K562 (cell line): ENCODE measurements around the gene STUM. TPM values are rescaled to one million over a fixed set of nuclear protein-coding genes. Genes with fewer than 3 reads are reported as not detected.

Experiments used
- ATAC-seq: fragments of 200-7000 bp; cut with Tn5 transposase; 3 replicates; pipeline ENCODE4 v1.9.1; 2020; ENCODE audit warnings: moderate library complexity
- BruUV-seq: library from RNA; stranded (reverse); fragments of 400-500 nt; replicated peaks from 2 replicates; lab custom pipeline; 2021; lab: Mats Ljungman, UMichigan
- CTCF ChIA-PET: fragments of 300-600 bp; formaldehyde crosslinking; extraction: SDS; loops from one replicate; lab custom pipeline; 2021; ENCODE audit warnings: low intra/inter-chr PET ratio; lab: Yijun Ruan, JAX
- POLR2A ChIA-PET: fragments of 300-600, 350-650 bp; sonication (Branson Sonifier 250); formaldehyde crosslinking; extraction: SDS; loops from one replicate; lab custom pipeline; 2021; ENCODE audit warnings: antibody characterized with exemption, inconsistent platforms; lab: Yijun Ruan, JAX
- DNase-seq, 4 experiments: peaks; one replicate each; pipeline versions ENCODE4 v3.0.0 to v3.0.0-alpha.2; 2011 to 2018; ENCODE audit warnings: low spot score in 3 of 4, mixed read lengths in 3 of 4; ENCODE audit errors: extremely low read depth in 1 of 4
- FAIRE-seq: peaks from 2 replicates; lab custom pipeline; 2011; peaks lifted over from hg19 to GRCh38; lab: Jason Lieb, UNC
- H2AFZ ChIP-seq: 2 replicates; pipeline ENCODE4 v1.6.0; 2011; ENCODE audit warnings: low read depth, low read length, control low read depth, inconsistent platforms
- H3K27ac ChIP-seq: fragments of 200-600 bp; 3 replicates; pipeline ENCODE4 v1.8.0; 2011; ENCODE audit warnings: low read depth, mild to moderate bottlenecking, control low read depth, inconsistent platforms, low read length, moderate library complexity, mixed read lengths; ENCODE audit errors: extremely low read depth
- H3K27me3 ChIP-seq, 2 experiments: fragments of 300-600 bp in 1 of 2; 2 replicates in 1 of 2; 3 replicates in 1 of 2; pipeline versions ENCODE4 v1.6.0 to v1.8.0; 2011; ENCODE audit warnings: inconsistent platforms in 2 of 2, low read length in 2 of 2, mild to moderate bottlenecking in 1 of 2, mixed read lengths in 1 of 2, moderate library complexity in 1 of 2; ENCODE audit not compliant: control insufficient read depth in 2 of 2, insufficient read depth in 2 of 2
- H3K36me3 ChIP-seq: fragments of 300-600 bp; 3 replicates; pipeline ENCODE4 v1.8.0; 2011; ENCODE audit warnings: mild to moderate bottlenecking, low read length, inconsistent platforms; ENCODE audit not compliant: control insufficient read depth, insufficient read depth
- H3K4me1 ChIP-seq, 2 experiments: fragments of 200-600 bp in 1 of 2; replicated peaks in 1 of 2; 2 replicates in 1 of 2; 3 replicates in 1 of 2; pipeline versions ENCODE4 v1.5.1 to v1.8.0; 2011; ENCODE audit warnings: inconsistent platforms in 2 of 2, low read length in 2 of 2, mild to moderate bottlenecking in 1 of 2, mixed read lengths in 1 of 2, moderate library complexity in 1 of 2; ENCODE audit not compliant: control insufficient read depth in 2 of 2, insufficient read depth in 2 of 2
- H3K4me2 ChIP-seq: 2 replicates; pipeline ENCODE4 v1.6.1; 2011; ENCODE audit warnings: low read length, control low read depth, inconsistent platforms, mixed read lengths; ENCODE audit not compliant: insufficient read depth
- H3K4me3 ChIP-seq: fragments of 200-600 bp; sonication (generic), shearing (Covaris generic); 2 replicates; pipeline ENCODE4 v1.5.1; 2016; ENCODE audit warnings: control low read depth, inconsistent platforms
- H3K79me2 ChIP-seq: fragments of 200-600 bp; 3 replicates; pipeline ENCODE4 v1.8.0; 2011; ENCODE audit warnings: low read length, inconsistent platforms; ENCODE audit not compliant: control insufficient read depth, insufficient read depth
- H3K9ac ChIP-seq, 2 experiments: 2 replicates each; pipeline versions ENCODE4 v1.6.0 to v1.6.1; 2011; ENCODE audit warnings: low read depth in 2 of 2, low read length in 2 of 2, control low read depth in 1 of 2, inconsistent platforms in 1 of 2, mild to moderate bottlenecking in 1 of 2, mixed read lengths in 1 of 2; ENCODE audit not compliant: insufficient read depth in 1 of 2
- H3K9me1 ChIP-seq: one replicate; pipeline ENCODE4 v1.6.0; 2011; ENCODE audit warnings: inconsistent platforms, mild to moderate bottlenecking, low read length, moderate library complexity; ENCODE audit not compliant: control insufficient read depth, insufficient read depth
- H3K9me3 ChIP-seq: replicated peaks from 2 replicates; pipeline ENCODE4 v1.5.1; 2011; ENCODE audit warnings: low read depth, low read length, inconsistent platforms; ENCODE audit not compliant: control insufficient read depth, insufficient read depth
- H4K20me1 ChIP-seq: replicated peaks from 2 replicates; pipeline ENCODE4 v1.6.1; 2011; ENCODE audit warnings: low read length, inconsistent platforms, mixed read lengths; ENCODE audit not compliant: control insufficient read depth, insufficient read depth
- CEBPG ChIP-seq, 3 experiments: fragments of 200-800 bp in 1 of 3; sonication (Bioruptor generic) in 1 of 3; sonication (generic) in 1 of 3; formaldehyde crosslinking in 1 of 3; IDR thresholded peaks in 2 of 3; conservative IDR thresholded peaks in 1 of 3; 2 replicates each; pipeline versions ENCODE4 v1.6.1 to v1.8.0; 2016 to 2022; ENCODE audit warnings: missing compliant biosample characterization in 2 of 3, missing genetic modification characterization in 2 of 3, mild to moderate bottlenecking in 1 of 3, missing genetic modification reagents in 1 of 3
- CREB5 ChIP-seq: fragments of 250-450 bp; sonication (Bioruptor Pico); IDR thresholded peaks from 2 replicates; pipeline ENCODE4 v1.5.0; 2020; ENCODE audit warnings: mild to moderate bottlenecking
- SFPQ ChIP-seq: fragments of 200-400 bp; formaldehyde crosslinking; IDR thresholded peaks from 2 replicates; pipeline ENCODE4 v1.6.1; 2017; ENCODE audit warnings: mild to moderate bottlenecking, low read depth, low read length, moderate library complexity
- SREBF2 ChIP-seq: sonication (generic); formaldehyde crosslinking; IDR thresholded peaks from 2 replicates; pipeline ENCODE4 v1.4.0; 2020; ENCODE audit warnings: mild to moderate bottlenecking, missing genetic modification reagents
- VEZF1 ChIP-seq: fragments of 200-800 bp; sonication (Bioruptor generic); IDR thresholded peaks from 2 replicates; pipeline ENCODE4 v1.6.1; 2017; ENCODE audit warnings: missing genetic modification characterization, missing compliant biosample characterization
- WGBS: fragments of 100-300 bp; shearing (Covaris generic); methylation state at CpG from one replicate; pipeline ENCODE4 v1.1.6; 2016; ENCODE audit warnings: low coverage, mixed read lengths; ENCODE audit not compliant: insufficient coverage; ENCODE audit errors: missing lambda C conversion rate; 5-methylcytosine and 5-hydroxymethylcytosine counted together
- in situ Hi-C: fragments of 300-500 bp; cut with MboI; formaldehyde crosslinking; loops from 4 replicates; pipeline ENCODE4 v1.15.0; 2018; ENCODE audit warnings: inconsistent platforms, mixed read lengths
- intact Hi-C: fragments of 100-400 bp; cut with micrococcal nuclease; formaldehyde crosslinking; loops from 2 replicates; pipeline ENCODE4 v1.14.2; 2022
- polyA plus RNA-seq, 8 experiments: library from polyadenylated mRNA; depleted of rRNA in 4 of 8; stranded (reverse) in 5 of 8; unstranded in 3 of 8; fragments of >200 nt; fragmentation: Nextera tagmentation in 2 of 8; fragmentation: Illumina TruSeq in 1 of 8; extraction: Ambion mirVana in 2 of 8; extraction: Trizol in 1 of 8; gene quantifications; 2 replicates each; pipeline versions ENCODE4 v1.2.1 to v1.2.3, GENCODE V29; 2011 to 2014; ENCODE audit warnings: inconsistent platforms in 1 of 8, missing spikeins in 1 of 8
- total RNA-seq, 7 experiments: library from RNA; depleted of rRNA in 6 of 7; stranded (reverse); fragments of >200 nt in 6 of 7; fragmentation: Illumina TruSeq in 2 of 7; extraction: Trizol in 2 of 7; gene quantifications; 2 replicates each; pipeline versions ENCODE4 v1.2.1 to v1.2.3, GENCODE V29; 2011 to 2021; ENCODE audit warnings: low replicate concordance in 1 of 7

Gene STUM
- total and polyA plus RNA-seq, 9 of the 15 experiments (the other 6 are each of a cell fraction or from before 2014, with no cell fraction given) = not detected

- Histone ChIP-seq H3K4me1 (peaks cover 8 to 35% of the 10 kb centered on the region in 2 experiments; a peak in 4 of 5 replicates), H2AFZ (no peak overlapping the region), H3K4me2 (no peak overlapping the region), H4K20me1 (peaks cover 14% of the 10 kb centered on the region; the same call in 1 of the 2 replicates), H3K9me3 (no peaks in the 10 kb centered on the region), H3K9me1 (no peaks in the 10 kb centered on the region), H3K79me2 (no peaks in the 10 kb centered on the region), H3K27me3 (peaks cover 75 to 98% of the 10 kb centered on the region in 2 experiments), H3K9ac (no peak overlapping the region), H3K4me3 (no peak overlapping the region), H3K27ac (no peak overlapping the region), H3K36me3 (no peaks in the 10 kb centered on the region)
- CTCF ChIA-PET = no interaction called here
- WGBS = 10% methylated on average over 22 of the region's 23 CpGs
- intact Hi-C loops (no loop called here), in situ Hi-C loops (no loop called here)
- FAIRE-seq = no peak
- ATAC-seq = no peak
- no TSS peak for BruUV-seq
- TF ChIP-seq SFPQ (no peak), CEBPG (CRISPR knock-in tag; IDR thresholded peaks at IDR 0.05) (no peak), CEBPG (tag; conservative IDR thresholded peaks at IDR 0.05 in 1 of 2, IDR thresholded peaks at IDR 0.05 in 1 of 2) (no peak), SREBF2 (CRISPR knock-in tag) (no peak), VEZF1 (CRISPR knock-in tag) (no peak), CREB5 (CRISPR knock-in tag) (no peak)
- DNase-seq = no peak
- POLR2A ChIA-PET = interaction anchor here (0.6 to 1.6 kb wide), 3 partner anchors 15 to 248 kb away, joined by 3 to 4 read pairs (median 3); no protein-coding TSS in a partner anchor
Observed at GRCh38 chr1:226641671-226642231, 93.2 kb downstream of the STUM start.
